Muscle layer of colon (tissue), 2 donors: Measurements from ENCODE around the gene MOBP.

Source experiments
- H3K27ac ChIP-seq: one replicate; pipeline ENCODE4 v1.7.0; 2013; ENCODE audit warnings: low read depth, mild to moderate bottlenecking, low read length, moderate library complexity
- H3K27me3 ChIP-seq, 2 donors: one replicate each; pipeline ENCODE4 v1.7.0; 2013; ENCODE audit warnings: low read length in 2 of 2, mild to moderate bottlenecking in 2 of 2; ENCODE audit not compliant: insufficient read depth in 2 of 2, control insufficient read depth in 1 of 2
- H3K36me3 ChIP-seq: one replicate; pipeline ENCODE4 v1.7.0; 2013; ENCODE audit warnings: mild to moderate bottlenecking, low read length; ENCODE audit not compliant: insufficient read depth
- H3K4me1 ChIP-seq: one replicate; pipeline ENCODE4 v1.7.0; 2013; ENCODE audit warnings: mild to moderate bottlenecking, low read length; ENCODE audit not compliant: insufficient read depth
- H3K4me3 ChIP-seq, 2 donors: one replicate each; pipeline ENCODE4 v1.7.0; 2013; ENCODE audit warnings: low read length in 2 of 2, low read depth in 1 of 2, mild to moderate bottlenecking in 1 of 2, moderate library complexity in 1 of 2
- H3K9ac ChIP-seq: one replicate; pipeline ENCODE4 v1.7.0; 2013; ENCODE audit warnings: low read length
- H3K9me3 ChIP-seq: one replicate; pipeline ENCODE4 v1.7.0; 2013; ENCODE audit warnings: mild to moderate bottlenecking, low read length
- donor health status: abdominal sarcoma.
- donor health status: Adenocarcinoma of cecum.

MOBP gene

DNA sequence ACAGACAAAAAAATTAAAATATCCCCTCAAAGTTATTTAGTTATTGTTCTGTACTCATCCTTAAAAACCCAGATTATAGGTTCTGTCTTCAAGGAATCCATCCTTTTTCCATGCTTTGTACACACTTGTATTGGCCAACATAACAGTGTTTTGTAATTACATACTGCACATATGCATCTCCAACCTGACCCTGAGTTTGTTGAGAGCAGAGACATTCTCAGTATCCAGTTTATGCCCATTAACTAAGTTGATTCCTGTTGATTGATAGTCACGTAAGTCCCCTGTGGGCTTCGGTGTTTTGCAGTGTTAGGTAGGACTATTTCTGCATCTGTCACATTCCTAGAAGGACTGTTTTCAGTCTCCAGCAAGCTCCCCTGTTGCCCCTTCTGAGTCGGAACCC lies 33.6 kb downstream of the MOBP start:
- no peaks in the 10 kb centered on the region for H3K36me3 ChIP-seq
- no peaks in the 10 kb centered on the region for H3K4me1 ChIP-seq
- peaks cover 11 to 25% of the 10 kb centered on the region in 2 donors for H3K27me3 ChIP-seq
- no peaks in the 10 kb centered on the region for H3K9me3 ChIP-seq
- no peak overlapping the region for H3K4me3 ChIP-seq
- H3K27ac ChIP-seq = no peak overlapping the region
- no peak overlapping the region for H3K9ac ChIP-seq

DNA sequence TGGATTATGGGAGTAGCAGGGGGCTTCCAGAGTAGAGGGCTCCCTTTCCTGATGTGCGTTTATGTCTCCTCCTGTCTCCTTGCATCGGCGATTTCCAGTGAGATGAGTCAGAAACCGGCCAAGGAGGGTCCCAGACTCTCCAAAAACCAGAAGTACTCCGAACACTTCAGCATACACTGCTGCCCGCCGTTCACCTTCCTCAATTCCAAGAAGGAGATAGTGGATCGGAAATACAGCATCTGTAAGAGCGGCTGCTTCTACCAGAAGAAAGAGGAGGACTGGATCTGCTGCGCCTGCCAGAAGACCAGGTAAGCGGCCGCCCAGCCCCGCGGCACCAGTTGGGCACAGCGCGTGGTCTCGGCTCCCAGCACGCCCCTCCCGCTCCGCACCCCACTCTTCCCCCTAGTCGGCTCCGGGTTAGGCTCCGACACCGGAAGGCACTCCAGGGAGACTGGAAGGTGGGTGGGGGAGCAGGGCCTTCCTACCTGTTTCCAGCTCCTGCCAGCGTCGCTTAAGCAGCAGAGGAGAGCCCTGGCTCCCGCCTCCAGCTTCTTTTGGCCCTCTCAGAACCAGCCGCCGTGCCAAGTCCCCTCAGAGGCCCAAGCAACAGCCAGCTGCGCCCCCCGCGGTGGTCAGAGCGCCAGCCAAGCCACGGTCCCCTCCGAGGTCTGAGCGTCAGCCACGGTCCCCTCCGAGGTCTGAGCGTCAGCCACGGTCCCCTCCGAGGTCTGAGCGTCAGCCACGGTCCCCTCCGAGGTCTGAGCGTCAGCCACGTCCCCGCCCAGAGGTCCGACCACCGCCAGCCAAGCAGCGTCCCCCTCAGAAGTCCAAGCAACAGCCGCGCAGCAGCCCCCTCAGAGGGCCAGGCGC lies 34.7 kb downstream of the MOBP start:
- Histone ChIP-seq H3K9ac (no peak overlapping the region), H3K27ac (no peak overlapping the region), H3K36me3 (no peaks in the 10 kb centered on the region), H3K9me3 (no peaks in the 10 kb centered on the region), H3K4me1 (no peaks in the 10 kb centered on the region), H3K27me3 (peaks cover 11 to 25% of the 10 kb centered on the region in 2 donors), H3K4me3 (no peak overlapping the region)

DNA sequence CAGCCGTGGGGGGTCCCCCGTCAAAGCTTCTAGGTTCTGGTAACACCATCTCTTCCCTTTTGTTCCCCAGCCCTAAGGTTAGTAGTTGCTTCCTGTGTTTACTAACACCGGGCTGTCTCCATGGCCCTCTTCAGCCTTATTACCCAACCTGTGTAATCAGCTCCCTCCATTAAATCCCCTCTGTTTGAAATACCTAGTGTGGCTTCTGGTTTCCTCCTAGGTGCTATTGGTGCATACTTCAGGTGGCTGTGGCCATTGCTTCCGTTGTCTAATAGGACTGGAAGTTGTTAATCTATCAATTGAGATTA lies 35.3 kb downstream of the MOBP start:
- H3K36me3 ChIP-seq = no peaks in the 10 kb centered on the region
- H3K9me3 ChIP-seq = no peaks in the 10 kb centered on the region
- no peak overlapping the region for H3K4me3 ChIP-seq
- H3K9ac ChIP-seq = no peak overlapping the region
- no peak overlapping the region for H3K27ac ChIP-seq
- H3K27me3 ChIP-seq = peaks cover 11 to 25% of the 10 kb centered on the region in 2 donors
- no peaks in the 10 kb centered on the region for H3K4me1 ChIP-seq

DNA sequence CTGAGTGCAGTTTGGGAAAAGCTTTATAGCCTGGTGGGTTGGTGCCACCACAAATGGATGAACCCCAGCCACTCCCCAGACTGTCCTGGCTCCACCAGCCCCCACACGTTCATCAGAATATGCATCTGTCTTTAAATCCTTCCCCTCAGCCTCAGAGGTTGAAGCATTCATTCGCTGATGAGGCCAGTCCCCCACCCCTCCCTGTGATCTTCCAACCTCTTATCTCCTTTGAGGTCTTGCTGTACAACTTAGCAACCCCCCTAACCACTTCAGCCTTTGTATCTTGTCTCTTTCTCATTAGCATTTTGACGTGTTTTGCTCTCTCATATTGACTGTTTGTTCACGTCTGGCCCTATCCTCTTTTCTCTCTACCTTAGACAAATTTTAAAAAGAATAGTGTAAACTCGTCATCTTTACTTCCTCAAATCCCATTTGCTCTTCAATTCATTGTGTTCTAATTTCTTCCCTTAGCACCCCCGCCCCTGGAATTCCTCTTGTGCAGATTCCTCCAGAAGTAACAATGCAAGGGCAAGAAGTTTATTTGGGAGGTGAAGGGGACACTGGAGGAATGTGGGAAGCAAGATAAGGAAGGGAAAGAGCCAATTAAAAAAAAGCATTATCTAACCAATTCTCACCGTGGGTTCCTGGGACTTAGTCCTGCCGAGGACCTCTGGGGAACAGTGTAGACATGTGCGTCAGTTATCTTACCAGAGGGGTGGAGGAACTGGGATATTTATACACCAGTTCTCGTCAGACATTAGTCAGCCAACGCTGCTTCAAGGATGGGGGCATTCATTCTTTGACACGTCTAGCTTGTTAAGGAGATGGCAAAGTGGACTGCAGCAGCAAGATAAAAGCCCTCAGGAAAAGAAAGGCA lies 38.6 kb downstream of the MOBP start:
- Histone ChIP-seq H3K27me3 (peaks cover 8 to 16% of the 10 kb centered on the region in 2 donors), H3K9ac (no peak overlapping the region), H3K4me1 (no peaks in the 10 kb centered on the region), H3K27ac (no peak overlapping the region), H3K4me3 (no peak overlapping the region), H3K9me3 (no peaks in the 10 kb centered on the region), H3K36me3 (no peaks in the 10 kb centered on the region)

DNA sequence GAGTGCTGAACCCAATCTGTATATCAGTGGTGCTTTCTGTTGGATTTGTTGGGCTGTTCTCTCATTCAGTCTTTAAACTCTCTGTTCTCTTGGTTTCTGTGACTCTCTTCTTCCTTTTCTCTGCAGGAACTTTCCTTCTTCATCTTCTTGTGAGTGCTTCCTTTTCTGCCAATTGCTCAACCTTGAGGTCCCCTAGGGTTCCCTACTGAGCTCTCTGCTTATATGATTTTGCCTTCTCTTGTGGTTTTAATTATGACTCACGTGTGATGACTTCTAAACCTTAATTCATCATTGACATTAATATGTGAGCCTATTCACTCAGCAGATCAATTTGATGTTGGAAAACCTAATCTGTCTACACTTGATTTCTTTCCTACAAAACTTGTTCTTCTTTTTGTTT lies 39.4 kb downstream of the MOBP start:
- Histone ChIP-seq H3K4me1 (no peaks in the 10 kb centered on the region), H3K27ac (no peak overlapping the region)

DNA sequence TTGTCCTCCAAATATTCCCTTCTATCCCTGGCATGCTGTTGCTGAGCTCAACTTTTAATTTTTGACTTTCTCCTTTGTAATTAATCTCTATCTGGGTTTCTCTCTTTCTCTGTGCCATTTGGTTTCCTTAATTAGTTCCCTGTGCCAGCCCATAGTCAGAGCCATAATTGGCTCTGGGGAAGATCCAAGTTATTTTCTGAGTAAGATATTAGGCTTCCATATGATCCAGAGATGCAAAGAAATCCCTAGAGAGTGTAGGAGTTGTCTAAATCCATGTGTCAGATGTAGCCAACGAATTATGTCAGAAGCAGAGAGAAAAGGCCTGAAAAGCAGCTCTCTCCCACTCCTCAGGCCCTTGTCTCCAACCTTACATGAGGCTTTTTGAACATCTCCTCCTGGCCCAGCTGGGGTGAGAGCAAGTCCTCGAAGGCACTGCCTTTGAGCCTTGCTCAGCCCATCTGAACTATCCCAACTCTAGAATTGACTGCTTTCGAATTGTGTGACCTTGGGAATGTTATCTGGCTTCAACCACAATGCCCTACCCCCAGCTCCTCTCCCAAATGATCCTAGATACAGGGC lies 46.4 kb downstream of the MOBP start:
- Histone ChIP-seq H3K4me1 (no peaks in the 10 kb centered on the region), H3K27me3 (no peaks in the 10 kb centered on the region), H3K4me3 (no peak overlapping the region), H3K9me3 (no peaks in the 10 kb centered on the region), H3K27ac (no peak overlapping the region), H3K36me3 (no peaks in the 10 kb centered on the region), H3K9ac (no peak overlapping the region)

More for the DNA sequence above, 39.4 kb downstream of the MOBP start:
- Histone ChIP-seq H3K4me3 (no peak overlapping the region), H3K9ac (no peak overlapping the region), H3K36me3 (no peaks in the 10 kb centered on the region), H3K9me3 (no peaks in the 10 kb centered on the region), H3K27me3 (peaks cover 6 to 12% of the 10 kb centered on the region in 2 donors)

DNA sequence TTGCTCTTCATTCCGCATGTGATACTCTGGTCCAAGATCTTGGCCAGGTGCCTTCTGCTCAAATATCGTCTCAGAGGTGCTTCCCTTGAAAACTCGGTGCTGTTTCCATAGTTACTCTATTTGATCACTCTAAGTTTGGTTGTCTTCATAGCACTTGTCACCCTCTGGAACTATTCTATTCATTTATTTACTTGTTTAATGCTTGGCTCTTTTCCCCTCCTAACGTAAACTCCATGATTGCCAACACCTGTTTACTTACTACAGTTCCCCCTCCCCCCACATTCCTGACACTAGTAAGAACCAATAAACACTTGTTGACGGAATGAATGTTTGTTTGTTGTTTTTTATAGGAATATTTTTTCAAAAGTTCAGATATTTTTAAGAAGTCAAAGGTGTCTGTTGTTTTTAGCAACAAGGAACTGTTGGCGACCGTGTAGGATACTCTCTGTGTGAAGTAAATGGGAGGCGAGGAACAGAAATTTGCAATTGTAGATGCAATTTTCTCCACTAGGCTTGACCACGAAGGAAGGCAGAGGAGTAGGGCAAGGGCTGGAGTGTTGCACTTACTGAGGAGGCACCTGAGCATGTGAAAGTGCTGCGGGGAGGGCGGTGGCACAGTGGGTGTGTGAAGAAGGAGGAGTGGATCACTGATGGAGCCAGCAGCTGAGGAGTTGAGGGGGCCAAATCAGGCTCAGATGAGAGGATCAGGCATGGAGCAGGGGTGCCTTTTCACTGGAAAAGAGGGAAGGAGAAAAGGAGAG lies 48.4 kb downstream of the MOBP start:
- no peak overlapping the region for H3K9ac ChIP-seq
- H3K27me3 ChIP-seq = no peaks in the 10 kb centered on the region
- no peaks in the 10 kb centered on the region for H3K36me3 ChIP-seq
- no peaks in the 10 kb centered on the region for H3K9me3 ChIP-seq
- no peak overlapping the region for H3K4me3 ChIP-seq
- no peak overlapping the region for H3K27ac ChIP-seq
- no peaks in the 10 kb centered on the region for H3K4me1 ChIP-seq

DNA sequence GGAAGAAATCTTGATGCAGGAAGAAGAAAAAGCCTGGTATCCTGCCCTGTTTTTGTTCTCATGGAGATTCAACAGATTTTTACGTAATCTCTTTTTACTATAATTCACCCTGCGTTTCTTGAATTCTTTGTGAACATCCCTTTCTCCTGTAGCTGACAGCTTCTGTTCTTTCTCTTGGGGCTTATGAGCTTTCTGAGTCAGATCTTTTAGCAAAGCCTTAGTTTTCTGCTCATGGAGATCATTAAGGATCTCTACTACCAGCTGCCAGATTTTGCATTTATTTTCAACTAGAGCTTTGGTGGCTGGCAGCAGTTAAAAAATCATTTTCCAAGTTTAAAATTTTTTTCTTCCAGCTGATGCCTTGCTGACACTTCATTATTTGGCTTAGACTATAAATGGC lies 51.6 kb downstream of the MOBP start:
- Histone ChIP-seq H3K36me3 (no peaks in the 10 kb centered on the region), H3K9me3 (no peaks in the 10 kb centered on the region), H3K27me3 (no peaks in the 10 kb centered on the region), H3K27ac (no peak overlapping the region), H3K4me1 (no peaks in the 10 kb centered on the region), H3K9ac (no peak overlapping the region), H3K4me3 (no peak overlapping the region)

DNA sequence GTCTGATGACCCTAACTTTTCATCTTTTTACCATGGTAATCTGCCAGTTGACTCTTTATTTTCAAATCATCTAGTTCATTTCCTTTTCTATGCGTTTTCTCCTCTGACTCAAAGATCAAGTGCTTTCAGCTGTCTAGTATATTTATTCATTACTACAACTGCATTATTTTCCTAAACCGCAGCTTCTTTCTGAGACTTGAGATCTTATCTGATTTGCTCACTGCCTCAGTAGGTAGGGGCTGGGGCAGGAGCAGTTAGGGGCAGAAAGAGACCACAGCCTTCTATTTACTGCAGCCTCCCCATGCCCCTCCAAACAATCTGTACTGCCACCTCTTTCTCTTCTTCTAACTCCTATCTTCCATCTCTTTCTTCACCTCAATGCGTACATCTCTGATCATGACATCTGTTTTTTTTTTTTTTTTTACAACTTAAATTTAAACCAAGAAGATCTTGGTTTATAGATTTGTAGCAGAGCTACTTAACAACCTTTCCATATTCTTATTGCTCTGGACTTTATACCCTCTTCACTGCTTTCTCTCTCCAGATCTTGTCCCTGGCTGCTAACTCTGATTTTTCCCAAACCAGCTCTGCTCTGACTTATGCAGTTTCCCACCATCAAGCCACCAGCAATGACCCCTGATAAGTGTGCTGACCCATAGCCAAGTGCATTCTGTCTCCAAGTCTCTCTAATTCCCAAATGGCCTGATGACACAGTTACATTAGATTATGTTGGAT lies 52.2 kb downstream of the MOBP start:
- no peak overlapping the region for H3K4me3 ChIP-seq
- no peaks in the 10 kb centered on the region for H3K36me3 ChIP-seq
- no peaks in the 10 kb centered on the region for H3K4me1 ChIP-seq
- no peaks in the 10 kb centered on the region for H3K9me3 ChIP-seq
- H3K27me3 ChIP-seq = no peaks in the 10 kb centered on the region
- H3K27ac ChIP-seq = no peak overlapping the region
- H3K9ac ChIP-seq = no peak overlapping the region

DNA sequence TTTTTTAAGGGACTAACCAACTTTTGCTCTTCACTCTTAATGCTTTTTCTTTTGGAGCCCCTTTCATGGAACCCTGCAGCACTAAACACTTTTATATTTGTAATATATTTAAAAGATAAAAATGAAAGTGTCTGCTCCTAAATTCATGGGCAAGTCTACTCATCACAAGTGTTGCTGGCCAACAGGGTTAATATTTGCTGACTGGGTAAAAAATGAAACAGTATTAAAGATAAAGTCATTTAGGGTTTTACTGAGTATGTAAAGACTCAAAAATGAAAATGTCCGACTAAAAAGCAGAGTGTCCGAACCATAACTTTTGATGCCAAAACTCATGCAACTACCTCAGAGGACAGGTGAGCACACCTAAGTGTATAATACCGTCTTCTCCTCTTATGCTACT lies 54.0 kb downstream of the MOBP start:
- H3K4me1 ChIP-seq = no peaks in the 10 kb centered on the region
- H3K4me3 ChIP-seq = no peak overlapping the region
- H3K27me3 ChIP-seq = no peaks in the 10 kb centered on the region
- H3K9ac ChIP-seq = no peak overlapping the region
- H3K9me3 ChIP-seq = no peaks in the 10 kb centered on the region
- H3K27ac ChIP-seq = no peak overlapping the region
- H3K36me3 ChIP-seq = no peaks in the 10 kb centered on the region
